NT2/D1 (cell line): Measurements from ENCODE around the gene MTMR10.

Experiments used
- SUZ12 ChIP-seq: IDR thresholded peaks from 2 replicates; pipeline ENCODE4 v1.6.1; 2011; ENCODE audit not compliant: insufficient read length, insufficient read depth; ENCODE audit errors: extremely low read depth
- YY1 ChIP-seq: IDR thresholded peaks from 2 replicates; pipeline ENCODE4 v1.6.1; 2011; ENCODE audit not compliant: insufficient read length, insufficient read depth
- ZNF274 ChIP-seq: IDR thresholded peaks from 2 replicates; pipeline ENCODE4 v1.6.1; 2011; ENCODE audit warnings: mild to moderate bottlenecking, low read depth, low read length

DNA sequence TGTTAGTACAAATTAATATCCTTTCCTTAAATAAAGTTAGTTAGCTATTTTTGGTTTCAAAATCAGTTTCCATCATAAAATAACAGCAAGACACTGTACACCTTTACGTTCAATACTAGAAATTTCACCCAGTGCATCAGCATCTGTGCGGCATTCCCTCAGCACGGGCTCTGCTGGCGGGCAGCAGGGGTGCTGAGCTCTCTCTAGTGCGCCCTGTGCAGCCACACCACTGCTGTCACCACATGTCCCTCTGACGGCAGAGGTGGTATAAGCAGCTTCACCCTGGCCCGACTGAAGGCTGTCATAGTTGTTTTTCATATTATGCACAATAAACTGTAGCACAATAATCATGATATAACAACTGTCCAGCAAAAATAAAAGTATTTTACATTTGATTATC is 52.3 kb downstream of the MTMR10 start:
- no peak for TF ChIP-seq YY1
- TF ChIP-seq ZNF274, result no peak
- no peak for TF ChIP-seq SUZ12
